Measurements from ENCODE around the gene SAXO1. TPM values are rescaled to one million over a fixed set of nuclear protein-coding genes. Genes with fewer than 3 reads are reported as not detected.

Gene SAXO1
- total RNA-seq, 1 donor from 2014 or later: not detected

- DNase-seq (ENCODE audit: extremely low spot score, unreplicated experiment): no peak
- Mint-ChIP-seq H3K27ac (ENCODE audit: unreplicated experiment) (no peak overlapping the region), H3K9me3 (ENCODE audit: unreplicated experiment) (peaks cover 4% of the 10 kb centered on the region), H3K4me3 (ENCODE audit: unreplicated experiment) (no peak overlapping the region), H3K36me3 (ENCODE audit: unreplicated experiment) (no peaks in the 10 kb centered on the region), H3K4me1 (ENCODE audit: unreplicated experiment) (peaks cover 30% of the 10 kb centered on the region), H3K27me3 (ENCODE audit: unreplicated experiment) (no peaks in the 10 kb centered on the region)
- no peak for TF ChIP-seq CTCF (IDR thresholded peaks at IDR 0.05)
These were observed 50.8 kb downstream of the SAXO1 start for GRCh38 chr9:18982262-18982620.

- Mint-ChIP-seq H3K9me3 (ENCODE audit: unreplicated experiment) (peaks cover 4% of the 10 kb centered on the region), H3K27ac (ENCODE audit: unreplicated experiment) (no peak overlapping the region), H3K4me1 (ENCODE audit: unreplicated experiment) (peaks cover 32% of the 10 kb centered on the region), H3K36me3 (ENCODE audit: unreplicated experiment) (no peaks in the 10 kb centered on the region), H3K4me3 (ENCODE audit: unreplicated experiment) (no peak overlapping the region), H3K27me3 (ENCODE audit: unreplicated experiment) (no peaks in the 10 kb centered on the region)
- no peak for TF ChIP-seq CTCF (IDR thresholded peaks at IDR 0.05)
- DNase-seq (ENCODE audit: extremely low spot score, unreplicated experiment): no peak
These were observed 51.3 kb downstream of the SAXO1 start for GRCh38 chr9:18981476-18982261.

GRCh38 chr9:18980189-18980588, 52.8 kb downstream of the SAXO1 start:
- Mint-ChIP-seq H3K27ac (ENCODE audit: unreplicated experiment) (no peak overlapping the region), H3K4me3 (ENCODE audit: unreplicated experiment) (no peak overlapping the region), H3K27me3 (ENCODE audit: unreplicated experiment) (peaks cover 2% of the 10 kb centered on the region), H3K4me1 (ENCODE audit: unreplicated experiment) (peaks cover 23% of the 10 kb centered on the region), H3K9me3 (ENCODE audit: unreplicated experiment) (peaks cover 4% of the 10 kb centered on the region), H3K36me3 (ENCODE audit: unreplicated experiment) (no peaks in the 10 kb centered on the region)
- no peak for TF ChIP-seq CTCF (IDR thresholded peaks at IDR 0.05)
- DNase-seq (ENCODE audit: extremely low spot score, unreplicated experiment): no peak

- Mint-ChIP-seq H3K4me1 (ENCODE audit: unreplicated experiment) (peaks cover 20% of the 10 kb centered on the region), H3K27me3 (ENCODE audit: unreplicated experiment) (peaks cover 2% of the 10 kb centered on the region), H3K36me3 (ENCODE audit: unreplicated experiment) (no peaks in the 10 kb centered on the region), H3K27ac (ENCODE audit: unreplicated experiment) (no peak overlapping the region), H3K9me3 (ENCODE audit: unreplicated experiment) (peaks cover 4% of the 10 kb centered on the region), H3K4me3 (ENCODE audit: unreplicated experiment) (no peak overlapping the region)
- TF ChIP-seq CTCF (IDR thresholded peaks at IDR 0.05): no peak
- no peak for DNase-seq (ENCODE audit: extremely low spot score, unreplicated experiment)
These were observed 53.6 kb downstream of the SAXO1 start for GRCh38 chr9:18979367-18979766.

- H3K36me3 Mint-ChIP-seq (ENCODE audit: unreplicated experiment): no peaks in the 10 kb centered on the region
- no peak overlapping the region for H3K27ac Mint-ChIP-seq (ENCODE audit: unreplicated experiment)
- no peak overlapping the region for H3K4me3 Mint-ChIP-seq (ENCODE audit: unreplicated experiment)
- no peaks in the 10 kb centered on the region for H3K9me3 Mint-ChIP-seq (ENCODE audit: unreplicated experiment)
- peaks cover 20% of the 10 kb centered on the region for H3K4me1 Mint-ChIP-seq (ENCODE audit: unreplicated experiment)
- DNase-seq (ENCODE audit: extremely low spot score, unreplicated experiment): no peak
- no peak for TF ChIP-seq CTCF (IDR thresholded peaks at IDR 0.05)
- peaks cover 8% of the 10 kb centered on the region for H3K27me3 Mint-ChIP-seq (ENCODE audit: unreplicated experiment)
These were observed 54.8 kb downstream of the SAXO1 start for GRCh38 chr9:18978188-18978587.

All from osteocyte (in vitro differentiated cells).